HCT116 (cell line): Measurements from ENCODE around the gene ATG4B.

Experiments used
- CEBPB ChIP-seq: IDR thresholded peaks from 2 replicates; pipeline ENCODE4 v1.6.1; 2012; ENCODE audit warnings: low read depth
- EZH2 ChIP-seq: fragments of 200-600 bp; sonication (generic); IDR thresholded peaks from 2 replicates; pipeline ENCODE4 v1.6.1; 2017; ENCODE audit warnings: antibody characterized with exemption, mixed run types
- FOSL1 ChIP-seq: IDR thresholded peaks from 2 replicates; pipeline ENCODE4 v1.6.1; 2012; ENCODE audit warnings: low read depth
- POLR2A ChIP-seq: IDR thresholded peaks from 2 replicates; pipeline ENCODE4 v1.7.0; 2011; ENCODE audit warnings: borderline replicate concordance; ENCODE audit not compliant: insufficient read depth, insufficient read length; ENCODE audit errors: extremely low read depth
- POLR2AphosphoS5 ChIP-seq: IDR thresholded peaks from 2 replicates; pipeline ENCODE4 v1.6.1; 2011; ENCODE audit warnings: mild to moderate bottlenecking, low read depth, low read length, moderate library complexity
- TF ChIP-seq, protein P1 (sequence below): IDR thresholded peaks from 2 replicates; pipeline ENCODE4 v1.6.1; 2012; ENCODE audit warnings: low read depth
- TF ChIP-seq, protein P2 (sequence below), 3 experiments: fragments of 200-600 bp in 1 of 3; sonication (generic) in 1 of 3; IDR thresholded peaks in 2 of 3; conservative IDR thresholded peaks in 1 of 3; 2 replicates each; pipeline ENCODE4 v1.5.1; 2012 to 2017; ENCODE audit warnings: low read depth in 2 of 3, low read length in 2 of 3, antibody characterized with exemption in 1 of 3, borderline replicate concordance in 1 of 3, control low read depth in 1 of 3, mild to moderate bottlenecking in 1 of 3, mixed read lengths in 1 of 3, mixed run types in 1 of 3, moderate library complexity in 1 of 3; ENCODE audit not compliant: insufficient read depth in 1 of 3
- TF ChIP-seq, protein P3 (sequence below): IDR thresholded peaks from 2 replicates; pipeline ENCODE4 v1.6.1; 2012

- no peak for TF ChIP-seq EZH2
- TF ChIP-seq, protein P1, sequence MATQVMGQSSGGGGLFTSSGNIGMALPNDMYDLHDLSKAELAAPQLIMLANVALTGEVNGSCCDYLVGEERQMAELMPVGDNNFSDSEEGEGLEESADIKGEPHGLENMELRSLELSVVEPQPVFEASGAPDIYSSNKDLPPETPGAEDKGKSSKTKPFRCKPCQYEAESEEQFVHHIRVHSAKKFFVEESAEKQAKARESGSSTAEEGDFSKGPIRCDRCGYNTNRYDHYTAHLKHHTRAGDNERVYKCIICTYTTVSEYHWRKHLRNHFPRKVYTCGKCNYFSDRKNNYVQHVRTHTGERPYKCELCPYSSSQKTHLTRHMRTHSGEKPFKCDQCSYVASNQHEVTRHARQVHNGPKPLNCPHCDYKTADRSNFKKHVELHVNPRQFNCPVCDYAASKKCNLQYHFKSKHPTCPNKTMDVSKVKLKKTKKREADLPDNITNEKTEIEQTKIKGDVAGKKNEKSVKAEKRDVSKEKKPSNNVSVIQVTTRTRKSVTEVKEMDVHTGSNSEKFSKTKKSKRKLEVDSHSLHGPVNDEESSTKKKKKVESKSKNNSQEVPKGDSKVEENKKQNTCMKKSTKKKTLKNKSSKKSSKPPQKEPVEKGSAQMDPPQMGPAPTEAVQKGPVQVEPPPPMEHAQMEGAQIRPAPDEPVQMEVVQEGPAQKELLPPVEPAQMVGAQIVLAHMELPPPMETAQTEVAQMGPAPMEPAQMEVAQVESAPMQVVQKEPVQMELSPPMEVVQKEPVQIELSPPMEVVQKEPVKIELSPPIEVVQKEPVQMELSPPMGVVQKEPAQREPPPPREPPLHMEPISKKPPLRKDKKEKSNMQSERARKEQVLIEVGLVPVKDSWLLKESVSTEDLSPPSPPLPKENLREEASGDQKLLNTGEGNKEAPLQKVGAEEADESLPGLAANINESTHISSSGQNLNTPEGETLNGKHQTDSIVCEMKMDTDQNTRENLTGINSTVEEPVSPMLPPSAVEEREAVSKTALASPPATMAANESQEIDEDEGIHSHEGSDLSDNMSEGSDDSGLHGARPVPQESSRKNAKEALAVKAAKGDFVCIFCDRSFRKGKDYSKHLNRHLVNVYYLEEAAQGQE = no peak
- TF ChIP-seq, protein P2, sequence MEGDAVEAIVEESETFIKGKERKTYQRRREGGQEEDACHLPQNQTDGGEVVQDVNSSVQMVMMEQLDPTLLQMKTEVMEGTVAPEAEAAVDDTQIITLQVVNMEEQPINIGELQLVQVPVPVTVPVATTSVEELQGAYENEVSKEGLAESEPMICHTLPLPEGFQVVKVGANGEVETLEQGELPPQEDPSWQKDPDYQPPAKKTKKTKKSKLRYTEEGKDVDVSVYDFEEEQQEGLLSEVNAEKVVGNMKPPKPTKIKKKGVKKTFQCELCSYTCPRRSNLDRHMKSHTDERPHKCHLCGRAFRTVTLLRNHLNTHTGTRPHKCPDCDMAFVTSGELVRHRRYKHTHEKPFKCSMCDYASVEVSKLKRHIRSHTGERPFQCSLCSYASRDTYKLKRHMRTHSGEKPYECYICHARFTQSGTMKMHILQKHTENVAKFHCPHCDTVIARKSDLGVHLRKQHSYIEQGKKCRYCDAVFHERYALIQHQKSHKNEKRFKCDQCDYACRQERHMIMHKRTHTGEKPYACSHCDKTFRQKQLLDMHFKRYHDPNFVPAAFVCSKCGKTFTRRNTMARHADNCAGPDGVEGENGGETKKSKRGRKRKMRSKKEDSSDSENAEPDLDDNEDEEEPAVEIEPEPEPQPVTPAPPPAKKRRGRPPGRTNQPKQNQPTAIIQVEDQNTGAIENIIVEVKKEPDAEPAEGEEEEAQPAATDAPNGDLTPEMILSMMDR (IDR thresholded peaks at IDR 0.05 in 2 of 3, conservative IDR thresholded peaks at IDR 0.05 in 1 of 3; ENCODE audit: borderline replicate concordance in 1 of 3, insufficient read depth in 1 of 3, low read depth in 2 of 3, low read length in 2 of 3) = no peak
- no peak for TF ChIP-seq CEBPB
- TF ChIP-seq POLR2A = no peak
- TF ChIP-seq POLR2AphosphoS5 = no peak
- TF ChIP-seq FOSL1 = no peak
- TF ChIP-seq, protein P3, sequence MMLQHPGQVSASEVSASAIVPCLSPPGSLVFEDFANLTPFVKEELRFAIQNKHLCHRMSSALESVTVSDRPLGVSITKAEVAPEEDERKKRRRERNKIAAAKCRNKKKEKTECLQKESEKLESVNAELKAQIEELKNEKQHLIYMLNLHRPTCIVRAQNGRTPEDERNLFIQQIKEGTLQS = no peak
Observed at GRCh38 chr2:241599615-241600014, 37.9 kb upstream of the ATG4B start.
